Peyer's patch (tissue), 4 donors: Measurements from ENCODE around the gene SLC66A2. TPM values are rescaled to one million over a fixed set of nuclear protein-coding genes. Genes with fewer than 3 reads are reported as not detected.

Experiments
- DNase-seq, 3 donors: peaks; one replicate each; pipeline ENCODE4 v3.0.0-alpha.2; 2017 to 2019
- H3K27ac ChIP-seq, 4 donors: fragments of 200-600 bp; sonication (generic); one replicate each; pipeline ENCODE4 v1.5.1; 2016 to 2019
- H3K27me3 ChIP-seq, 2 donors: fragments of 200-600 bp; sonication (generic); one replicate each; pipeline ENCODE4 v1.5.1; 2019
- H3K36me3 ChIP-seq, 3 donors: fragments of 200-600 bp; sonication (generic); one replicate each; pipeline ENCODE4 v1.5.1; 2016 to 2019
- H3K4me1 ChIP-seq, 4 donors: fragments of 200-600 bp; sonication (generic); one replicate each; pipeline ENCODE4 v1.5.1; 2016 to 2019
- H3K4me3 ChIP-seq, 4 donors: fragments of 200-600 bp; sonication (generic); 1 replicate in 3 of 4; 2 replicates in 1 of 4; pipeline ENCODE4 v1.5.1; 2016 to 2019; ENCODE audit warnings: mild to moderate bottlenecking in 1 of 4
- H3K9me3 ChIP-seq, 4 donors: fragments of 200-600 bp; sonication (generic); one replicate each; pipeline ENCODE4 v1.5.1; 2016 to 2019; ENCODE audit warnings: mild to moderate bottlenecking in 1 of 4
- POLR2A ChIP-seq, 2 donors: fragments of 450-650 bp; IDR thresholded peaks; one replicate each; pipeline ENCODE4 v1.5.1; 2017; ENCODE audit warnings: antibody characterized with exemption in 2 of 2, mild to moderate bottlenecking in 2 of 2, moderate library complexity in 2 of 2
- total RNA-seq, 4 donors: library from RNA; depleted of rRNA; stranded (reverse); fragments of >200 nt; gene quantifications; one replicate each; pipeline ENCODE4 v1.1.0, GENCODE V29; 2016
- TF ChIP-seq, protein P1 (sequence below), 6 experiments: fragments of 450-650 bp in 4 of 6; fragments of 200-600 bp in 2 of 6; sonication (generic) in 1 of 6; IDR thresholded peaks; one replicate each; pipeline ENCODE4 v1.5.1; 2017 to 2019; ENCODE audit warnings: antibody characterized with exemption in 6 of 6, mild to moderate bottlenecking in 3 of 6, moderate library complexity in 1 of 6

Gene SLC66A2
- total RNA-seq, 4 donors from 2014 or later = 28.0 to 41.4 (median 34.9) TPM

DNA sequence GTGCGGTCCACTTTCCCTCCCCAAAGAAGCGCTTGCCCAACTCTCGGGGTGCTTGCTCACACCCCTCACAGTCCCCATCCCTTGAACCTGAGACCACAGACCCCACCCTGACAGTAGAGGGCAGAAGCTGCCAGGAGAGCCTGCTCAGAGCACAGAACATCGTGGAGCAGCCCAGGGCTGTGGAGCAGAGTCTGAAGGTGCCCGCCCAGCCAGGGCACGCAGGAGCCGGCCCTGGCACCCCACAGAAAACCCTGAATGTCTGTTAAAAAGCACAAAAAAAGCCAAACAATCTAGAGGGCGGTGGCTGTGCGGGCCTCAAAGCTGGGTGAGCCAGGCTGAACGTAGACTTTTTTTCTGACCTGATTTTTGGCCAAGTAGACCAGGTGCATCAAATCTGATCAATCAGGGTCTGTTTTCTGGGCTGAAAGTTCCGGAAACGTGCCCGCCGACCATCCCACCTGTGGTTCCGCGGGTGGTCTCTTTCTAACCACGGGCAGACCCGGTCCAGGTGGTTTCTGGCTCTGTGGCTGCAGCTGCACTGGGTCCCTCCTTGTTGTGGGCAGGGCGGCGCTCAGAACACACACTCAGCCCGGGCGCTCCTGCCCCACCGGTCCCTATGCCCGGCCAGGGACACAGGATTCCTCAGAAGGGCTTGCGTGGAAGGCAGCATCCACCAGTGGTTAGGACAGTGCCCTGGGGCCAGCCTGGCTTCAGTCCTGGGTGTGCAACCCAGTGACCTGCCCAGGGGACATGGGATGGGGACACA lies 66.3 kb downstream of the SLC66A2 start:
- Histone ChIP-seq H3K4me1 (no peaks in the 10 kb centered on the region), H3K27me3 (no peaks in the 10 kb centered on the region), H3K9me3 (peaks cover 0 to 20% (median 5%) of the 10 kb centered on the region in 4 donors), H3K27ac (no peak overlapping the region), H3K36me3 (no peaks in the 10 kb centered on the region), H3K4me3 (no peak overlapping the region)
- DNase-seq = peak in 1 of 3 donors; percentile 46
- TF ChIP-seq POLR2A (IDR thresholded peaks at IDR 0.05) = no peak
- TF ChIP-seq, protein P1, sequence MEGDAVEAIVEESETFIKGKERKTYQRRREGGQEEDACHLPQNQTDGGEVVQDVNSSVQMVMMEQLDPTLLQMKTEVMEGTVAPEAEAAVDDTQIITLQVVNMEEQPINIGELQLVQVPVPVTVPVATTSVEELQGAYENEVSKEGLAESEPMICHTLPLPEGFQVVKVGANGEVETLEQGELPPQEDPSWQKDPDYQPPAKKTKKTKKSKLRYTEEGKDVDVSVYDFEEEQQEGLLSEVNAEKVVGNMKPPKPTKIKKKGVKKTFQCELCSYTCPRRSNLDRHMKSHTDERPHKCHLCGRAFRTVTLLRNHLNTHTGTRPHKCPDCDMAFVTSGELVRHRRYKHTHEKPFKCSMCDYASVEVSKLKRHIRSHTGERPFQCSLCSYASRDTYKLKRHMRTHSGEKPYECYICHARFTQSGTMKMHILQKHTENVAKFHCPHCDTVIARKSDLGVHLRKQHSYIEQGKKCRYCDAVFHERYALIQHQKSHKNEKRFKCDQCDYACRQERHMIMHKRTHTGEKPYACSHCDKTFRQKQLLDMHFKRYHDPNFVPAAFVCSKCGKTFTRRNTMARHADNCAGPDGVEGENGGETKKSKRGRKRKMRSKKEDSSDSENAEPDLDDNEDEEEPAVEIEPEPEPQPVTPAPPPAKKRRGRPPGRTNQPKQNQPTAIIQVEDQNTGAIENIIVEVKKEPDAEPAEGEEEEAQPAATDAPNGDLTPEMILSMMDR (IDR thresholded peaks at IDR 0.05) = no peak

DNA sequence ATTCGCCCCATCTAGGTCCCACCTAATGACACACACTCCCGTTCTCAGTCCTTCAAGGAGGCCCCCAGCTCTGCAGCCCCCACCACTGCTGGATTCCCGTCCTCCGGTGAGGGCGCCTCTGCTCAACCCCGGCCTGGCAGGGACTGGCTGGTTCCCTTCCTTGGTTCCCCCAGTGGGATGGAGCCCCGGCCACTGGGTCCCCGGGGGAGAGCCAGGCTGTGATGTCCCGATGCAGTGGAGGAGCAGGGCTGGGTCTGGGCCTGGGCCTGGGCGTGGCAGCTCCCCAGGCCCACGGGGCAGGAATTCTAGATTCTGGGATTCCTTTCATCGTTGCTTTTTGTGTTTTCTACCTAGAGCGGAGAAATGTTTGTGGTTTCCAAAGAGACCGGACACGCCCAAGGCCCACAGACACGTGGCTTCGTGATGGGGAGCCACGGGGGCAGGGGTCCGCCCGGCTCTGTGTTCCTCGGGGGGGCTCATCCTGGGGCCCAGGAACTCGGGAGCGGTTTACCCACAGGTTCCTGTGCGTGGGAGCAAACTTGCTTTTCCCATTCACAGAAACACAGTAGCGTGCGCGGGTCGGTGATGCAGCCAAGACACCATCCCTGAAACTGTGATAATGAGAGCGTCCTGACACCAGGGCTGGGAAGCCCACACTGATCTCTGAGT lies 67.0 kb downstream of the SLC66A2 start:
- H3K4me3 ChIP-seq = no peak overlapping the region
- TF ChIP-seq, protein P1 (IDR thresholded peaks at IDR 0.05) = no peak
- no peak for TF ChIP-seq POLR2A (IDR thresholded peaks at IDR 0.05)
- H3K4me1 ChIP-seq = no peaks in the 10 kb centered on the region
- no peaks in the 10 kb centered on the region for H3K27me3 ChIP-seq
- DNase-seq = no peak
- no peak overlapping the region for H3K27ac ChIP-seq
- H3K9me3 ChIP-seq = peaks cover 0 to 20% (median 5%) of the 10 kb centered on the region in 4 donors
- no peaks in the 10 kb centered on the region for H3K36me3 ChIP-seq

DNA sequence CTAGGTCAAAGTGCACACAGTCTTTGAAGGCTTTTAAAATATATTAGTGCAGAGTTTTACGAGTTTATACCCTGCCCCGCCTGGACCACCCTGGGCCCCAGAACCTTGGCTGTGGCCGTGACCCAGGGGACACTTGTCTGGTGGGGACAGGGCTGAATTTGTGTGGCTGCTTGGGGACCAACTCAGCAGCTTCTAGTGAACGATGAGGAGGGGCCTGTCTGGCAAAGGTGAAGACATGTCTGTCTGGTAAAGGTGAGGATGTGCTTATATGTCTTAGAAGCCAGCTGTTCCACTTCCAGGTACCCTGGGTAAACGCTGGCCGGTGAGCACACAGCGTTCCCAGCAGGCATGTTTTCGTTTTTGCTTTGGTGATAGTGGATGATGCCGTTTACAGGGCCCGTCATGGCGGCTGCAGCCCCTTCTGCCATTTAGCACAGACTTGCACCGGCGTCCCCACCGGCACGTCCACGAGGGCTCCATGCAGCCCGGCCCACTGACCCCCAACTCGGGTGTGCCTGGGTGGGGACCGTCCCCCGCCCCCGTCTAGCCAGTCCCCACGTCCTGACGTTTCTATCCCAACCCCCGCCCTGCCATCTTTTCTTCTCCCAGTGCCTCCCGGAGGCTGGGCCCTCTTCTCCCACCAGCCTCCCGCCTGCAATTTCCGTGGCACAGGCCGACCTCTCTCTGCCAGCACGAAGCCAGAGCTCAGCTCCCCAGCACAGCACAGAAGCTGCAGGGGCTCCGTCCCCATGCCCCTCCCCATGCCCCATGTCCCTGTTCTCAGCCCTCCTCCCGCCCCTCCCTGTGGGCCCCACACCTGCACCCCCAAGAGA lies 67.8 kb downstream of the SLC66A2 start:
- H3K36me3 ChIP-seq = no peaks in the 10 kb centered on the region
- peaks cover 0 to 18% (median 5%) of the 10 kb centered on the region in 4 donors for H3K9me3 ChIP-seq
- no peaks in the 10 kb centered on the region for H3K27me3 ChIP-seq
- H3K4me1 ChIP-seq = no peaks in the 10 kb centered on the region
- TF ChIP-seq, protein P1 (IDR thresholded peaks at IDR 0.05) = no peak
- TF ChIP-seq POLR2A (IDR thresholded peaks at IDR 0.05) = no peak
- no peak overlapping the region for H3K4me3 ChIP-seq
- H3K27ac ChIP-seq = no peak overlapping the region
- no peak for DNase-seq

- no peaks in the 10 kb centered on the region for H3K4me1 ChIP-seq
- H3K36me3 ChIP-seq = no peaks in the 10 kb centered on the region
- peaks cover 0 to 9% (median 3%) of the 10 kb centered on the region in 4 donors for H3K9me3 ChIP-seq
- H3K4me3 ChIP-seq = no peak overlapping the region
- no peak overlapping the region for H3K27ac ChIP-seq
- DNase-seq = peak in 1 of 3 donors; percentile 45
- H3K27me3 ChIP-seq = no peaks in the 10 kb centered on the region
- TF ChIP-seq, protein P1 (IDR thresholded peaks at IDR 0.05) = no peak
- no peak for TF ChIP-seq POLR2A (IDR thresholded peaks at IDR 0.05)
These were observed 68.8 kb downstream of the SLC66A2 start for GRCh38 chr18:79882522-79883241.

DNA sequence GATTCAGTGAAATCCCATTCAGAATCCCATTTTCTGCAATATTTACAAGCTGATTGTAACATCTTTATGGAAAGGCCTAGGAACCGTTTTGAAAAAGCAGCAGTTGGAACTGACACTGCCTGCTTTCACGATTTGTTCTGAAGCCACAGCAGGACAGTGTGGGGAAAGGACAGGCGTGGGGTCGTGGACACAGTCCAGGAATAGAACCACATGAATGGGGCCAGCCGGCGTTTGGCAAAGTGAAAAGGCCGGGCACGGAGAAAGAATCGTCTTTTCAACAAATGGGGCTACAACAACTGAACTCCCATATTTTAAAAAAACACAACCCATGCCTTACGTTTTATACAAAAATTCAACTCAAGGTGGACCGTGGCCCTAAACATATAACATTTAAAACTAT lies 69.8 kb downstream of the SLC66A2 start:
- DNase-seq = no peak
- Histone ChIP-seq H3K4me3 (no peak overlapping the region), H3K27ac (no peak overlapping the region), H3K9me3 (peaks cover 0 to 2% (median 0%) of the 10 kb centered on the region in 4 donors), H3K4me1 (no peaks in the 10 kb centered on the region), H3K27me3 (no peaks in the 10 kb centered on the region), H3K36me3 (no peaks in the 10 kb centered on the region)
- TF ChIP-seq, protein P1 (IDR thresholded peaks at IDR 0.05) = no peak
- TF ChIP-seq POLR2A (IDR thresholded peaks at IDR 0.05) = no peak
